NCI-H187 treated with DMSO at 0.1 percent for 48 hours (cell line): ENCODE results near the gene TBX6.

Experiments
- DNase-seq: peaks from one replicate; lab custom pipeline; 2025; lab: John Stamatoyannopoulos, UW

Gene TBX6

DNA sequence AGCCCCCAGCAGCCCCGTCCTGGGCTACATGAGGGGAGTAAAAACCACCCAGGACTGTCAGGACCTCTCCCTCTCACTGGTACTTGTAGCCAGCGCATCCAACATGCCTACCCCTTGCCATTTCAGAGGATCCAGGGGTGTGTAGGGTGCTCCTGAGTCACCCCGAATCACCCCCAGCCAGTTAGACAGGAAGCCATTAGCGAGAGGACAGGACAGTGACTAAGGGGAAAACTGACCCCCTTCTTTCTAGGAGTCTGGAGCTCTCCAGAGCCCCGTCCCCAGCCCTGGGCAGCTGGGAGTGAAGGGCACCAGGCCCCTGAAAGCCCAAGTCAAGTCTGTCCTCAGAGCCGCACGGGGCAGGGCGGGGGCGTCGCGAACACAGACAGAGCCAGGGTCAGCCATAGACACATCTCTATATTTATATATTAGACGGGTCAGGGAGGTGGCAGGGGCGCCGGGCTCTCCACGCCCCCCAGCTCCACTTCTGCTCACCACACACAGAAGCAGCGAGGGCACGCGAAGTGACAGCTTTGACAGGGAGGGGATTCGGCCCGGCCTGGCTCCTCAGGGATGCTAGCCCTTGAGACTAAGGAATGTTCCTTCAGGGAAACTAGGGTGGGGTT is 22.1 kb upstream of the TBX6 start:
- DNase-seq, result no peak

GRCh38 chr16:30113031-30113710 is 21.4 kb upstream of the TBX6 start, which contains the start of gene GDPD3:
TSS of gene GDPD3 (minus strand) at chr16:30113537. CDS start at chr16:30113478, 59 bp downstream.
- no peak for DNase-seq

DNA sequence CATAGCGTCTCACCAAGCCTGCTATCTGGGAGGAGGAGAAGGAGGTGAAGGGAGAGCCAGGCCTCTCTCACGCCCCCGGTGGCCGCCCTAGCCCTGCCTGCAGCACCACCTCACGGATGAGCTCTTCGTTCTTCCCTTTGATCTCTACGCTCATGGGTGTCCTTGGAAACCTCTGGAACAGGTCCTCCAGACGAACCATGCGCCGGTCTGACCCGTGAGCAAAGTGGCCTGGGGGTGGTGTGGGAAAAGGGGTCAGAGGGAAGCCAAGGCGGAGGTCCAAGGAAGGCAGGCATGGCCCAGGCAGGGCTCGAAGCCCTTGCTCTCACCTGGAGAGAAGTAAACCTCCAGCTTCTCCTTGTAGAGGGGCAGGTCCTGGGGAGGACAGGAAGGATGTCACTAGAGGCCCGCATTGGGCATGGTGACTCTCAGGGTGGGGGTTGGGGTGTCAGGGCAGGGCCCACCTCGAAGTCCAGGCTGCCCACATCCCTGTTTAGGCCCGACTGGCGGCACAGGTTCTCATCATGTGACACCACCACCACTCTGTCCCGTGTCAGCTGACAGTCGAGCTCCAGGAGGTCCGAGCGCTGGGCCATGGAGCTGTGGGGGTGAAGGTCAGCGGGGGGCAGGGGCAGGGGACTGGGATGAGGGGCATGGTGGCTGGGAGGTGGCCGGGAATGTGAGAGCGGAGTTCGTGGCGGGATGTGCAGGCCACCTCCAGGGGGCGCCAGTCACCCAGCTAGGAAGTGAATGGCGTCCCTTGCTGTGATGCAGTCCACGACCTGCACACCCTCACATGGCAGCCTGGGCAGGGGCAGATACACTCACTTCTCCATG is 20.7 kb upstream of the TBX6 start:
- DNase-seq, result no peak

GRCh38 chr16:30110661-30111060 is 18.9 kb upstream of the TBX6 start:
- DNase-seq, result no peak

DNA sequence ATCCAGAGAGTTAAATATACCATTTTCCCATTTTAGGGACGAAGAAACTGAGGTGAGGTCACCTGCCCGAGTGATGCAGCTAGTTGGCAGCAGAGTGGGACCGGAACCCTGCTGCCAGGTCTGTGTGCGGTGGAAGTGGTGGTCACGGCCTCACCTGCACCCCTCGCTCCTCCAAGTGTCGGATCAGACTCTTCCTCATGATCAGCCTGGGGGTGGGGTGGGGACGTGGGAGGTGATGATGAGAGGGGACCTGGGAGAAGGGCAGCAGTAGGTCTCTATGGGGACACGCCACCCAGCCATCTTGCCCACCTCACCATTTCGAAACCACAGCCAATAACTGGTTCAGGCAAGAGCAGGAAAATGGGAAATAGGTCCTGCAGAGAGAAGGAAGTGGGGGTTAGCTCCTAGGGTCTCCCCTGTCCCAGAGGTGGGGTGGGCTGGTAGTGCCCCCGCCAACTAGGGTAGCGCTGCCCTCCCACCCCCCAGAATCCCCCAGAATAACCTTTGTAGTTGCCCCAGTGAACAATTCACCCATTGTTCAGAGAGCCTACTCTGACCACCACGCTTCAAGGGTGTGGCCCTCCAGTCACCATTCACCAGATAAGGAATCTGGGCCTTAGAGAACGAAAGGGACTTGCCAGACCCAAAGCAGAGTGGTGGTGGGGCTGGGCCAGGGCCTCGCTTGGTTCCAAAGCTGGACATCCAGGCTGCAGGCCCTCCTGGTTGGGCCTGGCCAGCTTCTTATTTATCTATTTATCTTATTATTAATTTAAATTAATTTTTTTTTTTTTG is 16.5 kb upstream of the TBX6 start:
- DNase-seq, result no peak

GRCh38 chr16:30104492-30104891 is 12.8 kb upstream of the TBX6 start:
- no peak for DNase-seq

DNA sequence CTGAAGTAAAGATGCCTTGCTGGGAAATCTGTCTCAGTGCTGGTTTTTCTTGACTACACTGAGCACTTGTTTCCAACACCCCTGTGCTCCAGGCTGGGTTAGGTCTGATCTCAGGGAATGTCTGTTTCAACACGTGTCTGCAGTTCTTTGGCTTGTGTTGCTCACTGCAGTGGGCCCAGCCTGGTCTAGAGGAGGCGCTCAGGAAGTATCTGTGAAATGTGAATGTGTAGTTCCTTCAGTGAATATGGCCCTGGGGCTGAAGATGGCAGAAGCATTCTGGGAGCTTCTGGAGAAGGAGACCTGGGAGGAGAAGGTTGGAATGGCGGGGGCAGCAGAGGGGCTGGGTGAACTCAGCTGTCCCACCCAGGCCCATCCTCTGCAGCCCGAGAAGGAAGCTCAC is 12.4 kb upstream of the TBX6 start:
- DNase-seq, result no peak

- no peak for DNase-seq
Observed at GRCh38 chr16:30096862-30097563, 5.3 kb upstream of the TBX6 start.

DNA sequence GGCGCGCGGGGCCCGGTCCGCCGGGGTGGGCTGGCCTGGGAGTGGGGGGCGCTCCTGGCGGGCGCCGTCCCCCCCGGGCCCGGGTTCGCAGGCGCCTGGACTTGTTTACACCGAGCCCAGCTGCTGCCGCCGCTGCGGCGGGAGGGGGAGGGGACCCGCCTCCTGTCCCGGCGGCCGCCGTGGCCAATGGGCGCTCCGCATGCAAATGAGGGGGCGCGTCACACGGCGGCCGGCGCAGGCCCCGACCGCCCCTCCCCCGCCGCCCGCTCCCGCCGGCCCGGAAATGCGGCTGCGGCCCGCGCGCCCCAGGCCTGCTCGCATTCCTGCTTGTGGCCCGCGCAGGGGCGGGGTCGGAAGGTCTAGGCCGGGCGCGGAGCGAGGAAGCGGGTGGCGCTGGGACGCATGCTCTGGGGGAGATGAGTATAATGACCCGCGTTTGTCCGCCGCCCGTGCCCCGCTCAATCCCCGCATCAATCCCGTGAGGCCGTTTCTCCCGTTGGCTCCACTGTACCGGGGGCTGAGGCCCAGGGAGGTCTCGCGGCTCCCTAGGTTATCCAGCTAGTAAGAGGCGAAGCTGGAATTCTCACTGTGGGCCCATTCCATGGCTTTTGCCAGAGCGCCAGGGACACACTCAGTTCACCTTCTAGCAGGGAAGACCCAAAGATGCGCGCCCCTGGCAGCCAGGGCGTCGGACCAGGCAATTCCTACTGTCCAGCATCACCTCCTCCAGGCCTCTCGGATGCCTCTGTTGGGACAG is 4.6 kb upstream of the TBX6 start, which contains the start of gene YPEL3:
Gene YPEL3 (minus strand): TSS at position 109 of the 757 bp plus-strand sequence. CDS start 731 bp downstream, outside the sequence.
- no peak for DNase-seq

DNA sequence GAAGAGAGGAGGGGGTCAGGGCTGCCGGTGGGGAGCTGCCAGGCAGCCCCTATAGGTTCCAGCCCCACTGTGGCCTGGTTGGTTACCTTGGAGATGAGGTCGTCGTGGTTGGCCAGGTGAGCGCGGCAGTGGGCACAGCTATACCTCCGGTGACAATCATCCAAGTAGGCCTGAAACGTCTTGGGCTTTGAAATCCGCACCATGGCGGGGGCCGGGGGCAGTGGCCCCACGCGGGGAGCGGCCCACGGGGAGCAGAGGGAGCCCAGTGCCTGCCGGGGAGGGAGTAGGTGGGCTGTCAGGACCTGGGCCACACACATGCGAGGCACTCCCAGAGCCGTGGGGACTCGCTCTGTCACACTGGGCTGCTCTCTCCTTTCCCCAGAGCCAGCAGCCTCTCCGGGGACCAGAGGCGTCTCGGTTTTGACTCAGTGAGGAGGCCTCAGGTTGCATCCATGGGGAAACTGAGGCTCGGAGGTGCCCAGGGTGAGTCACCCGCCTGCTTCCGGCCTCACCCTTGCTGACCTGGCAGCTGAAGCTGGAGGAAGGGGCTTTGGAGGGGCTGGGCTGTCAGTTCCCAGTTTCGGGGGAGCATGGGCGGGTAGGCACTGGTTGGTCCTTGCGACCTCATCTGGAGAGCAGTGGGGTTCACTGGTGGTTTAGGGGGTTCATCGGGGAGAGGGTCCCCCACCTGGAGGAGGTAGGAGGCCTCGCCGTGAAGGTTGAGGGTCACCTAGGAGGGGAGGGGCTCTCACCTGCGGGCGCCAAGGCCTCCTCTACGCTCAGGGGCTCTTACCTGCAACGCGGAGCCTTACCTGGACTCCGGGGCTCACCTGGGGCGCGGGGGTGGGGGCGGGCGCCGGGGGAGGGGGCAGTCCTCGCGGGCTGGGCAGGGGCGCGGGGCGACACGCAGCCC is 3.7 kb upstream of the TBX6 start:
- DNase-seq, result no peak

DNA sequence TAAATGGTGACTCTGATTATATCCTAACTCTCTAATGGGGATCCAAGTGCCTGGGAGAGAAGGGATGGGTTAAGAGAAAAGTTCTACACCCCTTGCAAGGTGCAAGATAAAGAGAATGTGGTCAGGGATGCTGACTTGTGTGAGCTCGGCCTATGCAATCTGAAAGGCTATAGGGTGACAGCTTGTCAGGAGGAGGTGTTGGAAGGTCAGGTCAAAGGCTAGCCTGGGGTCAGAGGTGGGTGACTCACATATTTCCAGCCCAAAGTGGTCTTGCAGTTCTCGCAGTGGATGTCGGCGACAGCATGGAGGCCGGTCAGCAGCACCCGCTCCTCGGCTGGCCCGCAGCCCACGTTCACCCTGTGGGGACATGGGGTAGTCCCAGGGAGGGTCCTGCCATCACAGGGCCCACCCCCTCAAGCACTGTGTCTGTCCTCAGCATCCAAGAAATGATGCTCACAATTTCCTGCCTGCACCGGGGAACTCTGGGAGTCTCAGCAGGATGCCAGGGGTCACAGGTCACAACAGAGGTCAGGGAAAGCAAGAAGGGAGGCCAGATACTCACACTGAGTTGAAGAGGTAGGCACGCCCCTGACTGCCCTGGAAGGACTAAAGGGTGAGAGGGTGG is 2.9 kb upstream of the TBX6 start:
- no peak for DNase-seq

- DNase-seq, result peak; percentile 2
Observed at GRCh38 chr16:30092373-30093010, 768 bp upstream of the TBX6 start.

DNA sequence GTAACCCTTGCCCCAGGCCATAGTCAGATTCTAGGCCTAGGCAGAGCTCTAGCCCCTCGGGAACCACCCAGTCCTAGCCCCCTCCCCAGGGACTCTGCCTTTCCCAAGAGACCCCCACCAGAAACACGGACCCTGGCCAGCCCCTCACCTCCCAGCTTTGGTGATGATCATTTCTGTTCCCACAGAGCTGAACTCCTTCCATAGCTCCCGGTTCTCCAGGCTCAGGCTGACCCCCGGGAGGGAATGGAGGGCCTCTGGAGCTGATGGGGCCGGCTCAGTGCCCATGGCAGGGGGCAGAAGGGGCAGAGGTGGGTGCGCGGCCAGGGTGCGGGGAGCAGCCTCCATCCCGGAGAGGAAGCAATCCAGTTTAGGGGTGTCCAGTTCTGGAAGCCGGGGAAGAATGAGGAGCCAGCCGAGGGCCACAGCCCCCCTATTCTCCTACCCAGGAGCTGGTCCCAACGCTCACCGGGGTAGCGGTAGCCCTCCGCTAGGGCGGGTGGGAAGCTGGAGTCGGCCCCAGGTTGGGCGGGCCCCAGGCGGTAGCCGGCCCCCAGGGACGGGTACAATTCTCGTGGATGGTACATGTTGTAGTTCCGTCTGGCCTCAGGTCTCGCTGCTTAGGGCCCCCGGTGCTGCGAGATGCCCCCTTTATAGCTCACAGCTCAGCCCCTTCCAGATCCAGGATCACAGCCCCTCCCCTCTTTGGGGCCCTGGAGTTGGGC is 953 bp downstream of the TBX6 start:
- no peak for DNase-seq

DNA sequence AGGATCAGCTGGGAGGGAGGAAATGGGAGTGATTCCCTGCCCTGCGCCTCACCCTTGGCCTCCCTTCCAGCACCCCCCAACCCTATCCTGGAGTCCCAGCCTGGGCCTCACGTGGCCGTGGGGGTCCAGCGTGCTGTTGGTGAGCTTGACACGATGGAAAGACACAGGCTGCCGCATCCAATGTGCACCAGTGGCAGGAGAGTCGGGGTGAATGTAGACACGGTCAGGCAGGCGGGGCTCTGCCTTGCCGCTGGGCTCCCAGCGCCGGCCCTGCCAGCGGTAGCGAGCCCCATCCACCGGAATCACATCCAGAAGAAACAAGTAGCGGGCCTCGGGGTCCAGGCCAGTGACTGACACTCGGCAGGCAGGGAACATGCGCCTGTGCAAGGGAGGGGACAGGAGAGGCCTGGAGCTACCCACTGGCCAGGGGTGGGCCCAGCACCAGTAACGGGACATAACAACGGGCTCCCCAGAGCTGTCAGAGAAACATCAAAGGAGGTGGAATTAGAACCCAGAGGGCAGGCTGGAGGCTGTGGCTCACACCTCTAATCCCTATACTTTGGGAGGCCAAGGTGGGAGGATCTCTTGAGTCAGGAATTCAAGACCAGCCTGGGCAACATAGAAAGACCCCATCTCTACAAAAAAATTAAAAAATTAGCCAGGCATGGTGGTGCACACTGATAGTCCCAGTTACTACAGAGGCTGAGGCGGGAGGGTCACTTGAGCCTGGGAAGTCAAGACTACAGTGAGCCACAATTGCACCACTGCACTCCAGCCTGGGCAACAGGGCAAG is 2.7 kb downstream of the TBX6 start:
- DNase-seq, result no peak

DNA sequence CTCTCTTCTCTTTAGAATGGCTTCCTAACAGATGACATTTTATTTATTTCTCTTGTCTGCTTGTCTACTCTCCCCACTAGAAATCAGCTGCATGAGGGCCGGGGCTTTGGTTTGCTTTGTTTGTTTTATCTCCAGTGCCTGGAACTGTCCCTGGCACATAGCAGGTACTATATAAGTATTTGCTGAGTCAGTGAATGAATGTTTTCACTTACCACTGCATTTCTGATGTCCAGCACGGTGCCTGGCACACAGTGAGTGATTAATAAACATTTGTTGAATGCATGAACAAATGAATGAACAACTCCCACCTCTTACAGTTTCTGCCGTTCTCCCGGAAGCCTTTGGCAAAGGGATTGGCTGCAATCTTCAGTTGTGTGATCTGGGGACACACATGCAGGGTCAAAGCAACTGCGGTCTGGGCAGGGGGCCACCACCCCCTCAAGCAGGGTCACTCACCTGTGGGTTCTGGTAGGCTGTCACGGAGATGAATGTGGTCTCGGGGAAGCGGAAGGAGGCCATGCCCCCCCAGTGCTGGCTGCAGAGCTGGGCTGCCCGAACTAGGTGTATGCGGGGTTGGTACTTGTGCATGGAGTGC is 3.4 kb downstream of the TBX6 start:
- no peak for DNase-seq

DNA sequence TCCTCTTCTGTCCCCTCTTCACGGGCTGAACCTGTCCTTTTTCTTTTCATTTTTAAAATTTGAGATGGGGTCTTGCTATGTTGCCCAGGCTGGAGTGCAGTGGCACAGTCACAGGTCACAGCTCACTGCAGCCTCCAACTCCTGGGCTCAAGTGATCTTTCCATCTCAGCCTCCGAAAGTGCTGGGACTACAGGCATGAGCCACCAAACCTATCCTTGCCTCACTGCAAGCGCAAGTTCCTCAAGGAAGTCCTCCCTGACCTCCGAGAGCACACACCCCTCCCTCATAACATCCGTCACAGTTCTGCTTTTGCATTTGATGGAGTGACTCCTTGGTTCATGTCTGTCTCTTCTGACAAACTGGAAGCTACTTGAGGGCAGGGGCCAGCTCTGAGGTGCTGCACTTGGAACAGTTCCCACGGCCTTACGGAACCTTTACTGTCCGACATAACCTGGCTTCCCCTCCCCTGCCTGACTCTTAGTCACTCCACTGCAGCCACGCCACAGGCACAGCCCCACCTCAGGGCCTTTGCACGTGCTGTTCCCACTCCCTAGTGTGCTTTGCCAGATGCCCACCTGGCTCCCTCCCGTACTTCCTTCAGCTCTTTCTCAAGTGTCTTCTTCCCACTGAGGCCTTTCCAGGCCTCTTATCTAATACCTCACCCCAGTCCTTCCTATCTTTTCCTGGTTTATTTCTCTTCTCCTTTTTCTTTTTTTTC is 4.4 kb downstream of the TBX6 start:
- no peak for DNase-seq
